ENCODE results near the gene DYNC2I2. TPM values are rescaled to one million over a fixed set of nuclear protein-coding genes. Genes with fewer than 3 reads are reported as not detected.

DYNC2I2 gene
- total RNA-seq, 1 donor from 2014 or later: 128 TPM

DNA sequence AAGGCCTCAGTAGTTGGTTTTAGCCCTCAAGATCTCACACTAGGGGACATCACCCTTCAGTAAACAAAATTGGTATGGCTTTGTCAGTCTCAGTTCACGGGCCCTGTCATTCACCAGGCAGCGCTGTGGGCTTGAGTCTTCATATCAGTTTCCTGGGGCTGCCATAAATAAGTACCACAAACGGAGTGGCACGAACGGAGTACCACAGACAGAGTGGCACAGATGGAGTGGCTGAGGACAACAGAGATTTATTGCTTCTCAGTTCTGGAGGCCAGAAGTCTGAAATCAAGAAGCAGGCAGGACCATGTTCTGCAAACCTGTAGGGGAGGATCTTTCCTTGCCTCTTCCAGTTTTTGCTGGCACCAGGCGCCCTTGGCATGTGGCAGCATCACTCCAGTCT lies 37.5 kb downstream of the DYNC2I2 start:
- TF ChIP-seq, protein P1, sequence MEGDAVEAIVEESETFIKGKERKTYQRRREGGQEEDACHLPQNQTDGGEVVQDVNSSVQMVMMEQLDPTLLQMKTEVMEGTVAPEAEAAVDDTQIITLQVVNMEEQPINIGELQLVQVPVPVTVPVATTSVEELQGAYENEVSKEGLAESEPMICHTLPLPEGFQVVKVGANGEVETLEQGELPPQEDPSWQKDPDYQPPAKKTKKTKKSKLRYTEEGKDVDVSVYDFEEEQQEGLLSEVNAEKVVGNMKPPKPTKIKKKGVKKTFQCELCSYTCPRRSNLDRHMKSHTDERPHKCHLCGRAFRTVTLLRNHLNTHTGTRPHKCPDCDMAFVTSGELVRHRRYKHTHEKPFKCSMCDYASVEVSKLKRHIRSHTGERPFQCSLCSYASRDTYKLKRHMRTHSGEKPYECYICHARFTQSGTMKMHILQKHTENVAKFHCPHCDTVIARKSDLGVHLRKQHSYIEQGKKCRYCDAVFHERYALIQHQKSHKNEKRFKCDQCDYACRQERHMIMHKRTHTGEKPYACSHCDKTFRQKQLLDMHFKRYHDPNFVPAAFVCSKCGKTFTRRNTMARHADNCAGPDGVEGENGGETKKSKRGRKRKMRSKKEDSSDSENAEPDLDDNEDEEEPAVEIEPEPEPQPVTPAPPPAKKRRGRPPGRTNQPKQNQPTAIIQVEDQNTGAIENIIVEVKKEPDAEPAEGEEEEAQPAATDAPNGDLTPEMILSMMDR (conservative IDR thresholded peaks at IDR 0.05): no peak
- no peaks in the 10 kb centered on the region for H3K9me3 Mint-ChIP-seq
- H3K4me1 Mint-ChIP-seq: no peaks in the 10 kb centered on the region
- peaks cover 8% of the 10 kb centered on the region for H3K36me3 Mint-ChIP-seq (ENCODE audit: low read depth)
- no peak overlapping the region for H3K4me3 Mint-ChIP-seq
- no peaks in the 10 kb centered on the region for H3K27me3 Mint-ChIP-seq (ENCODE audit: low read depth)
- no peak overlapping the region for H3K27ac Mint-ChIP-seq (ENCODE audit: unreplicated experiment)
- DNase-seq (ENCODE audit: low read depth, low spot score): no peak

GRCh38 chr9:128617943-128618342 lies 38.7 kb downstream of the DYNC2I2 start:
- H3K27ac Mint-ChIP-seq (ENCODE audit: unreplicated experiment): no peak overlapping the region
- DNase-seq (ENCODE audit: low read depth, low spot score): no peak
- no peaks in the 10 kb centered on the region for H3K9me3 Mint-ChIP-seq
- TF ChIP-seq, protein P1 (conservative IDR thresholded peaks at IDR 0.05): no peak
- peaks cover 6% of the 10 kb centered on the region for H3K36me3 Mint-ChIP-seq (ENCODE audit: low read depth)
- no peaks in the 10 kb centered on the region for H3K4me1 Mint-ChIP-seq
- H3K4me3 Mint-ChIP-seq: no peak overlapping the region
- H3K27me3 Mint-ChIP-seq (ENCODE audit: low read depth): no peaks in the 10 kb centered on the region

DNA sequence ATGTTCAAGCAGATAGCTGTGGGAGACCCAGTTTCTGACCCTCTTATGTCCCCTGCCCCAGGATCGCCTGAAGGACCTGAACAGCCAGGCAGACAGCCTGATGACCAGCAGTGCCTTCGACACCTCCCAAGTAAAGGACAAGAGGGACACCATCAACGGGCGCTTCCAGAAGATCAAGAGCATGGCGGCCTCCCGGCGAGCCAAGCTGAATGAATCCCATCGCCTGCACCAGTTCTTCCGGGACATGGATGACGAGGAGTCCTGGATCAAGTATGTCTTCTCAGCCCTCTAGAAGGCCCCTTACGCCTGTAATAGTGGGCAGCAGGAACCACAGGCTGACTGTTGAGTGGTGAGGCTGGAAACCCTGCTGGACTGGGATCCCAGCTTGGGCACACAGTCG lies 41.1 kb downstream of the DYNC2I2 start:
- Mint-ChIP-seq H3K9me3 (no peaks in the 10 kb centered on the region), H3K36me3 (ENCODE audit: low read depth) (peaks cover 9% of the 10 kb centered on the region), H3K4me3 (no peak overlapping the region), H3K4me1 (no peaks in the 10 kb centered on the region), H3K27ac (ENCODE audit: unreplicated experiment) (no peak overlapping the region), H3K27me3 (ENCODE audit: low read depth) (no peaks in the 10 kb centered on the region)
- DNase-seq (ENCODE audit: low read depth, low spot score): no peak
- TF ChIP-seq, protein P1 (conservative IDR thresholded peaks at IDR 0.05): no peak

- Mint-ChIP-seq H3K27me3 (ENCODE audit: low read depth) (no peaks in the 10 kb centered on the region), H3K9me3 (no peaks in the 10 kb centered on the region), H3K4me1 (no peaks in the 10 kb centered on the region), H3K4me3 (no peak overlapping the region), H3K27ac (ENCODE audit: unreplicated experiment) (no peak overlapping the region), H3K36me3 (ENCODE audit: low read depth) (peaks cover 9% of the 10 kb centered on the region)
- TF ChIP-seq, protein P1 (conservative IDR thresholded peaks at IDR 0.05): no peak
- no peak for DNase-seq (ENCODE audit: low read depth, low spot score)
Observed at GRCh38 chr9:128614728-128615127, 41.9 kb downstream of the DYNC2I2 start.

GRCh38 chr9:128611600-128612394 lies 44.9 kb downstream of the DYNC2I2 start:
- peaks cover 16% of the 10 kb centered on the region for H3K36me3 Mint-ChIP-seq (ENCODE audit: low read depth)
- H3K27ac Mint-ChIP-seq (ENCODE audit: unreplicated experiment): no peak overlapping the region
- TF ChIP-seq, protein P1 (conservative IDR thresholded peaks at IDR 0.05): no peak

More at GRCh38 chr9:128611600-128612394, 44.9 kb downstream of the DYNC2I2 start:
- no peaks in the 10 kb centered on the region for H3K4me1 Mint-ChIP-seq
- DNase-seq (ENCODE audit: low read depth, low spot score): no peak
- H3K9me3 Mint-ChIP-seq: no peaks in the 10 kb centered on the region
- no peak overlapping the region for H3K4me3 Mint-ChIP-seq
- H3K27me3 Mint-ChIP-seq (ENCODE audit: low read depth): no peaks in the 10 kb centered on the region
